A673 (cell line): ENCODE measurements around the gene KCNT2. TPM values are rescaled to one million over a fixed set of nuclear protein-coding genes. Genes with fewer than 3 reads are reported as not detected.

Source experiments
- BruUV-seq: library from RNA; stranded (reverse); fragments of 400-500 nt; replicated peaks from 2 replicates; lab custom pipeline; 2021; lab: Mats Ljungman, UMichigan
- CTCF ChIA-PET: fragments of 300-600 bp; sonication (Branson Sonifier 250); formaldehyde crosslinking; loops from one replicate; lab custom pipeline; 2022; ENCODE audit warnings: antibody characterized with exemption; lab: Charles Lee
- POLR2A ChIA-PET: fragments of 300-600 bp; sonication (Branson Sonifier 250); formaldehyde crosslinking; loops from one replicate; lab custom pipeline; 2022; ENCODE audit warnings: antibody characterized with exemption; ENCODE audit not compliant: low non-redundant PET; lab: Charles Lee
- DNase-seq: peaks from one replicate; pipeline ENCODE4 v3.0.0-alpha.2; 2015; ENCODE audit warnings: low spot score
- H3K27ac ChIP-seq: fragments of 200-600 bp; sonication (generic); 2 replicates; pipeline ENCODE4 v1.5.1; 2016; ENCODE audit warnings: mixed run types, low read depth, mild to moderate bottlenecking, mixed read lengths, antibody characterized with exemption, low read length; ENCODE audit not compliant: poor library complexity, severe bottlenecking
- H3K27me3 ChIP-seq: fragments of 200-600 bp; sonication (generic); replicated peaks from 2 replicates; pipeline ENCODE4 v1.6.1; 2017; ENCODE audit warnings: mixed run types, low read depth, mild to moderate bottlenecking, mixed read lengths, antibody characterized with exemption, low read length; ENCODE audit not compliant: insufficient read depth, poor library complexity
- H3K36me3 ChIP-seq: fragments of 200-600 bp; sonication (generic); 2 replicates; pipeline ENCODE4 v1.6.1; 2016; ENCODE audit warnings: mixed run types, mild to moderate bottlenecking, mixed read lengths, antibody characterized with exemption, low read length; ENCODE audit not compliant: insufficient read depth, poor library complexity, severe bottlenecking
- H3K4me1 ChIP-seq: fragments of 200-600 bp; sonication (generic); 2 replicates; pipeline ENCODE4 v1.6.1; 2017; ENCODE audit warnings: mixed run types, mild to moderate bottlenecking, mixed read lengths, antibody characterized with exemption, low read length; ENCODE audit not compliant: insufficient read depth, poor library complexity, severe bottlenecking
- H3K4me3 ChIP-seq: fragments of 200-600 bp; sonication (generic); 2 replicates; pipeline ENCODE4 v1.5.1; 2016; ENCODE audit warnings: low read depth, mixed run types, mild to moderate bottlenecking, mixed read lengths, low read length; ENCODE audit not compliant: poor library complexity, severe bottlenecking
- H3K9me3 ChIP-seq: fragments of 200-600 bp; sonication (generic); 2 replicates; pipeline ENCODE4 v1.6.1; 2016; ENCODE audit warnings: mixed run types, low read depth, mild to moderate bottlenecking, mixed read lengths, antibody characterized with exemption, low read length; ENCODE audit not compliant: poor library complexity, severe bottlenecking
- EZH2 ChIP-seq: fragments of 200-600 bp; sonication (generic); IDR thresholded peaks from 2 replicates; pipeline ENCODE4 v1.6.1; 2017; ENCODE audit warnings: borderline replicate concordance, low read depth, mild to moderate bottlenecking, mixed read lengths, antibody characterized with exemption, low read length; ENCODE audit not compliant: poor library complexity, severe bottlenecking
- intact Hi-C: fragments of 100-400 bp; cut with micrococcal nuclease; formaldehyde crosslinking; loops from one replicate; pipeline ENCODE4 v1.10.0; 2022; ENCODE audit not compliant: unreplicated experiment
- total RNA-seq: library from RNA; stranded (reverse); gene quantifications from 2 replicates; pipeline ENCODE4 v1.2.3, GENCODE V29; 2021
- TF ChIP-seq, protein P1 (sequence below): fragments of 300-800, 200-600 bp; sonication (generic); conservative IDR thresholded peaks from 2 replicates; pipeline ENCODE4 v1.5.1; 2017; ENCODE audit warnings: low read depth, mild to moderate bottlenecking, antibody characterized with exemption, low read length, moderate library complexity, mixed read lengths

KCNT2 gene
- total RNA-seq, 1 experiment from 2014 or later, result 1.2 TPM

DNA sequence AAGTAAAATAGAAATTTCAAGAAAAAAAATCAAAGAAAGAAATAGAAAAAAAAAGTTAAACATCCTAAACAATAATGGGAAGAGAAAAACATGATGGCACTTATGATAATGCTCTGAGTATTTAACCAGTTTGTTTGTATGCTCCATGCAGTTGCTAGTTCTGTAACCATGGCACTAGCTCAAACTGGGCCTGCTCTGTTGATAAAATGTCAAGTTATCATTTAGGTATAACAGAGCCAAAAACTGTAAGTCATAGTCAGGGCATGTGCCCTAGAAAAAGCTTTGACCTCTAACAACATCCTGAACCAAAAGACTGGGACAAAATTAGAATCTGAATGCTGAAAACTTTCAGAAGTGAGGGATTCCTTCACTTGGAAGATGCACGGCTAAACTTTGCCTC lies 148.9 kb downstream of the KCNT2 start:
- no peaks in the 10 kb centered on the region for H3K9me3 ChIP-seq
- TF ChIP-seq, protein P1, sequence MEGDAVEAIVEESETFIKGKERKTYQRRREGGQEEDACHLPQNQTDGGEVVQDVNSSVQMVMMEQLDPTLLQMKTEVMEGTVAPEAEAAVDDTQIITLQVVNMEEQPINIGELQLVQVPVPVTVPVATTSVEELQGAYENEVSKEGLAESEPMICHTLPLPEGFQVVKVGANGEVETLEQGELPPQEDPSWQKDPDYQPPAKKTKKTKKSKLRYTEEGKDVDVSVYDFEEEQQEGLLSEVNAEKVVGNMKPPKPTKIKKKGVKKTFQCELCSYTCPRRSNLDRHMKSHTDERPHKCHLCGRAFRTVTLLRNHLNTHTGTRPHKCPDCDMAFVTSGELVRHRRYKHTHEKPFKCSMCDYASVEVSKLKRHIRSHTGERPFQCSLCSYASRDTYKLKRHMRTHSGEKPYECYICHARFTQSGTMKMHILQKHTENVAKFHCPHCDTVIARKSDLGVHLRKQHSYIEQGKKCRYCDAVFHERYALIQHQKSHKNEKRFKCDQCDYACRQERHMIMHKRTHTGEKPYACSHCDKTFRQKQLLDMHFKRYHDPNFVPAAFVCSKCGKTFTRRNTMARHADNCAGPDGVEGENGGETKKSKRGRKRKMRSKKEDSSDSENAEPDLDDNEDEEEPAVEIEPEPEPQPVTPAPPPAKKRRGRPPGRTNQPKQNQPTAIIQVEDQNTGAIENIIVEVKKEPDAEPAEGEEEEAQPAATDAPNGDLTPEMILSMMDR, result no peak
- no peak for TF ChIP-seq EZH2
- H3K4me3 ChIP-seq, result no peak overlapping the region
- H3K27ac ChIP-seq, result no peak overlapping the region
- H3K4me1 ChIP-seq, result no peaks in the 10 kb centered on the region
- H3K27me3 ChIP-seq, result no peaks in the 10 kb centered on the region
- CTCF ChIA-PET, result no interaction called here
- no TSS peak for BruUV-seq
- intact Hi-C loops, result no loop called here
- H3K36me3 ChIP-seq, result no peaks in the 10 kb centered on the region
- no peak for DNase-seq
- POLR2A ChIA-PET, result no interaction called here

GRCh38 chr1:196454792-196455191 lies 153.4 kb downstream of the KCNT2 start:
- POLR2A ChIA-PET, result no interaction called here
- CTCF ChIA-PET, result no interaction called here
- TF ChIP-seq, protein P1, result no peak
- no peak for TF ChIP-seq EZH2
- no peak overlapping the region for H3K4me3 ChIP-seq
- no peaks in the 10 kb centered on the region for H3K4me1 ChIP-seq
- intact Hi-C loops, result no loop called here
- no peak for DNase-seq
- H3K27ac ChIP-seq, result no peak overlapping the region
- H3K36me3 ChIP-seq, result no peaks in the 10 kb centered on the region
- BruUV-seq, result no TSS peak
- no peaks in the 10 kb centered on the region for H3K9me3 ChIP-seq
- H3K27me3 ChIP-seq, result no peaks in the 10 kb centered on the region

GRCh38 chr1:196451103-196451502 lies 157.1 kb downstream of the KCNT2 start:
- no peak for TF ChIP-seq EZH2
- TF ChIP-seq, protein P1, result no peak
- no peaks in the 10 kb centered on the region for H3K9me3 ChIP-seq
- no peaks in the 10 kb centered on the region for H3K36me3 ChIP-seq
- H3K4me1 ChIP-seq, result no peaks in the 10 kb centered on the region
- no peak overlapping the region for H3K27ac ChIP-seq
- no peak for DNase-seq
- intact Hi-C loops, result no loop called here
- no TSS peak for BruUV-seq
- no peaks in the 10 kb centered on the region for H3K27me3 ChIP-seq
- CTCF ChIA-PET, result no interaction called here
- POLR2A ChIA-PET, result interaction anchor here (0.7 kb wide), 1 partner anchor 1753 kb away, joined by 29 read pairs; no protein-coding TSS in a partner anchor
- H3K4me3 ChIP-seq, result no peak overlapping the region
